Testis (tissue), 2 donors: ENCODE measurements around the gene FAM174C.

Experiments
- POLR2A ChIP-seq: fragments of 450-650 bp; IDR thresholded peaks from one replicate; pipeline ENCODE4 v1.6.1; 2017; ENCODE audit warnings: antibody characterized with exemption, mild to moderate bottlenecking, moderate library complexity
- TF ChIP-seq, protein P1 (sequence below), 3 experiments: fragments of 450-650 bp in 2 of 3; fragments of 200-600 bp in 1 of 3; sonication (generic) in 1 of 3; IDR thresholded peaks; one replicate each; pipeline ENCODE4 v1.5.1; 2016 to 2019; ENCODE audit warnings: antibody characterized with exemption in 3 of 3, mild to moderate bottlenecking in 2 of 3, moderate library complexity in 1 of 3

DNA sequence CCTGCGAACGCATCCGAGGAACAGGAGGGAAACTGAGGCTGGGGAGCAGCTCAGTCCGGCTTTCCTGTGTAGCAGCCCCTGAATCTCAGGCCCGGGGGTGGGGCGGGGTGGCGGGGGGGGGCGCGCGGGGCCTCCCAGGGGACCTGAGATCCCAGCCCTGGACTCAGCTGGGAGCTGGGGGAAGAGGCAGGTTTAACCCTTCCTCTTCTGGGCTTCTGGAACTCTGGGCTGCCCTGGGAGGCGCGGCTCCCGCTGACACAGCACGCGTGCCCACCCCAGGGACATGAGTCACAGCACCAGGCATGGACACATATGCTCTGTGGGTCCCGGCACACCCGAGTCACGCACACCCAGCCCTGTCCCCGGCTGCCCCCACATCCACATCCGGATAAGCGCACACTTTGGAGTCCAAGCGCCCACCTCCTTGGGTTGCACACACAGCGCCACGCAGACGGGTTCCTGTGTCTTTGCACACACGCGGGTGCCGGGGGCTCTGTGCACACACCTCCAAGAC, 9.7 kb upstream of the FAM174C start:
- TF ChIP-seq POLR2A, result no peak
- TF ChIP-seq, protein P1, sequence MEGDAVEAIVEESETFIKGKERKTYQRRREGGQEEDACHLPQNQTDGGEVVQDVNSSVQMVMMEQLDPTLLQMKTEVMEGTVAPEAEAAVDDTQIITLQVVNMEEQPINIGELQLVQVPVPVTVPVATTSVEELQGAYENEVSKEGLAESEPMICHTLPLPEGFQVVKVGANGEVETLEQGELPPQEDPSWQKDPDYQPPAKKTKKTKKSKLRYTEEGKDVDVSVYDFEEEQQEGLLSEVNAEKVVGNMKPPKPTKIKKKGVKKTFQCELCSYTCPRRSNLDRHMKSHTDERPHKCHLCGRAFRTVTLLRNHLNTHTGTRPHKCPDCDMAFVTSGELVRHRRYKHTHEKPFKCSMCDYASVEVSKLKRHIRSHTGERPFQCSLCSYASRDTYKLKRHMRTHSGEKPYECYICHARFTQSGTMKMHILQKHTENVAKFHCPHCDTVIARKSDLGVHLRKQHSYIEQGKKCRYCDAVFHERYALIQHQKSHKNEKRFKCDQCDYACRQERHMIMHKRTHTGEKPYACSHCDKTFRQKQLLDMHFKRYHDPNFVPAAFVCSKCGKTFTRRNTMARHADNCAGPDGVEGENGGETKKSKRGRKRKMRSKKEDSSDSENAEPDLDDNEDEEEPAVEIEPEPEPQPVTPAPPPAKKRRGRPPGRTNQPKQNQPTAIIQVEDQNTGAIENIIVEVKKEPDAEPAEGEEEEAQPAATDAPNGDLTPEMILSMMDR (IDR thresholded peaks at IDR 0.05), result no peak
